Measurements from ENCODE around the gene RPS6KB2.

DNA sequence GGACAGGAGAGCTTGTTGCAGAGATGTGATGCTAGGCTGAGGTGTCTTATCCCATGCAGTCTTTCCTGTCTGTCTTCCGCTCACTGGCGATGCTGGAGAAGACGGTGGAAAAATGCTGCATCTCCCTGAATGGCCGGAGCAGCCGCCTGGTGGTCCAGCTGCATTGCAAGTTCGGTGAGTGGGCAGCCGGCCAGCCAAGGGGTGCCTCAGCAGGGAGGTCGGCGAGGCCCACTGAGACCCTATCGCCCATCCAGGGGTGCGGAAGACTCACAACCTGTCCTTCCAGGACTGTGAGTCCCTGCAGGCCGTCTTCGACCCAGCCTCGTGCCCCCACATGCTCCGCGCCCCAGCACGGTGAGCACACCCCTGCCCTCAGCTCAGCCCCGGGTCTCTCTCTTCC is 34.9 kb upstream of the RPS6KB2 start:
- TF ChIP-seq EZH2 (IDR thresholded peaks at IDR 0.05; ENCODE audit: low read depth, unreplicated experiment), result no peak
- TF ChIP-seq, protein P1, sequence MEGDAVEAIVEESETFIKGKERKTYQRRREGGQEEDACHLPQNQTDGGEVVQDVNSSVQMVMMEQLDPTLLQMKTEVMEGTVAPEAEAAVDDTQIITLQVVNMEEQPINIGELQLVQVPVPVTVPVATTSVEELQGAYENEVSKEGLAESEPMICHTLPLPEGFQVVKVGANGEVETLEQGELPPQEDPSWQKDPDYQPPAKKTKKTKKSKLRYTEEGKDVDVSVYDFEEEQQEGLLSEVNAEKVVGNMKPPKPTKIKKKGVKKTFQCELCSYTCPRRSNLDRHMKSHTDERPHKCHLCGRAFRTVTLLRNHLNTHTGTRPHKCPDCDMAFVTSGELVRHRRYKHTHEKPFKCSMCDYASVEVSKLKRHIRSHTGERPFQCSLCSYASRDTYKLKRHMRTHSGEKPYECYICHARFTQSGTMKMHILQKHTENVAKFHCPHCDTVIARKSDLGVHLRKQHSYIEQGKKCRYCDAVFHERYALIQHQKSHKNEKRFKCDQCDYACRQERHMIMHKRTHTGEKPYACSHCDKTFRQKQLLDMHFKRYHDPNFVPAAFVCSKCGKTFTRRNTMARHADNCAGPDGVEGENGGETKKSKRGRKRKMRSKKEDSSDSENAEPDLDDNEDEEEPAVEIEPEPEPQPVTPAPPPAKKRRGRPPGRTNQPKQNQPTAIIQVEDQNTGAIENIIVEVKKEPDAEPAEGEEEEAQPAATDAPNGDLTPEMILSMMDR (conservative IDR thresholded peaks at IDR 0.05; ENCODE audit: low read depth in 2 of 2), result no peak
- TF ChIP-seq EZH2phosphoT487 (IDR thresholded peaks at IDR 0.05; ENCODE audit: unreplicated experiment), result no peak
- TF ChIP-seq POLR2AphosphoS5 (IDR thresholded peaks at IDR 0.05; ENCODE audit: low read depth), result no peak
